Neural crest cell (in vitro differentiated cells): Measurements from ENCODE around the gene CDRT4. TPM values are rescaled to one million over a fixed set of nuclear protein-coding genes. Genes with fewer than 3 reads are reported as not detected.

Experiments
- DNase-seq: peaks from one replicate; pipeline ENCODE4 v3.0.0; 2021; ENCODE audit warnings: low read depth, mixed read lengths, low spot score
- H3K27ac Mint-ChIP-seq: one replicate; pipeline ENCODE4 v1.8.0; 2021; ENCODE audit warnings: mild to moderate bottlenecking, mixed read lengths; ENCODE audit not compliant: unreplicated experiment
- H3K27me3 Mint-ChIP-seq: 2 replicates; pipeline ENCODE4 v1.8.0; 2021; ENCODE audit warnings: low read depth, mild to moderate bottlenecking, mixed read lengths
- H3K36me3 Mint-ChIP-seq: 2 replicates; pipeline ENCODE4 v1.8.0; 2021; ENCODE audit warnings: low read depth, mild to moderate bottlenecking, mixed read lengths
- H3K4me1 Mint-ChIP-seq: 2 replicates; pipeline ENCODE4 v1.8.0; 2021; ENCODE audit warnings: mixed read lengths
- H3K4me3 Mint-ChIP-seq: one replicate; pipeline ENCODE4 v1.8.0; 2021; ENCODE audit warnings: mild to moderate bottlenecking, mixed read lengths
- H3K9me3 Mint-ChIP-seq: 2 replicates; pipeline ENCODE4 v1.8.0; 2021; ENCODE audit warnings: mixed read lengths
- CTCF ChIP-seq: fragments of 200-600 bp; sonication (generic); conservative IDR thresholded peaks from 2 replicates; pipeline ENCODE4 v1.5.0; 2021; ENCODE audit warnings: antibody characterized with exemption, mild to moderate bottlenecking
- total RNA-seq: library from RNA; stranded (reverse); gene quantifications from 2 replicates; pipeline ENCODE4 v1.2.1, GENCODE V29; 2021

CDRT4 gene
- total RNA-seq, 1 donor from 2014 or later: 2.8 TPM

GRCh38 chr17:15492791-15493692, 25.6 kb upstream of the CDRT4 start:
- Mint-ChIP-seq H3K4me3 (no peak overlapping the region), H3K36me3 (peaks cover 34% of the 10 kb centered on the region), H3K4me1 (peaks cover 41% of the 10 kb centered on the region), H3K9me3 (no peaks in the 10 kb centered on the region), H3K27ac (no peak overlapping the region), H3K27me3 (no peaks in the 10 kb centered on the region)
- TF ChIP-seq CTCF: no peak
- DNase-seq: no peak

- no peak overlapping the region for H3K27ac Mint-ChIP-seq
- H3K9me3 Mint-ChIP-seq: no peaks in the 10 kb centered on the region
- H3K27me3 Mint-ChIP-seq: no peaks in the 10 kb centered on the region
- peaks cover 41% of the 10 kb centered on the region for H3K4me1 Mint-ChIP-seq
- DNase-seq: no peak
- H3K36me3 Mint-ChIP-seq: peaks cover 40% of the 10 kb centered on the region
- no peak for TF ChIP-seq CTCF
- no peak overlapping the region for H3K4me3 Mint-ChIP-seq
Measured at GRCh38 chr17:15492186-15492585, 24.8 kb upstream of the CDRT4 start.

- peak overlapping the region; percentile 11 for H3K4me3 Mint-ChIP-seq
- H3K27ac Mint-ChIP-seq: peak overlapping the region; percentile 98
- peaks cover 37% of the 10 kb centered on the region for H3K36me3 Mint-ChIP-seq
- peaks cover 41% of the 10 kb centered on the region for H3K4me1 Mint-ChIP-seq
- no peak for TF ChIP-seq CTCF
- no peaks in the 10 kb centered on the region for H3K27me3 Mint-ChIP-seq
- peak; percentile 26 for DNase-seq
- no peaks in the 10 kb centered on the region for H3K9me3 Mint-ChIP-seq
Measured at GRCh38 chr17:15490634-15491261, 23.3 kb upstream of the CDRT4 start.

GRCh38 chr17:15488557-15488956, 21.1 kb upstream of the CDRT4 start:
- peaks cover 31% of the 10 kb centered on the region for H3K36me3 Mint-ChIP-seq
- TF ChIP-seq CTCF: no peak
- no peak overlapping the region for H3K4me3 Mint-ChIP-seq
- peak overlapping the region; percentile 22 for H3K27ac Mint-ChIP-seq
- peaks cover 35% of the 10 kb centered on the region for H3K4me1 Mint-ChIP-seq
- no peaks in the 10 kb centered on the region for H3K27me3 Mint-ChIP-seq
- DNase-seq: no peak
- no peaks in the 10 kb centered on the region for H3K9me3 Mint-ChIP-seq

GRCh38 chr17:15485045-15485444, 17.6 kb upstream of the CDRT4 start:
- no peaks in the 10 kb centered on the region for H3K27me3 Mint-ChIP-seq
- H3K9me3 Mint-ChIP-seq: no peaks in the 10 kb centered on the region
- TF ChIP-seq CTCF: no peak
- H3K4me3 Mint-ChIP-seq: no peak overlapping the region
- H3K36me3 Mint-ChIP-seq: peaks cover 29% of the 10 kb centered on the region
- no peak for DNase-seq
- peaks cover 16% of the 10 kb centered on the region for H3K4me1 Mint-ChIP-seq
- H3K27ac Mint-ChIP-seq: no peak overlapping the region
